ENCODE results near the gene SEC61B. TPM values are rescaled to one million over a fixed set of nuclear protein-coding genes. Genes with fewer than 3 reads are reported as not detected.
A peak's percentile ranks its signal among the peaks of the same experiment; 100 is the strongest.

Gene SEC61B
- total and polyA plus RNA-seq, 10 of the 15 experiments (the other 5 are each of a cell fraction or from before 2014, with no cell fraction given) = 108 to 747 (median 301) TPM

- TF ChIP-seq USF2 (IDR thresholded peaks at IDR 0.05; ENCODE audit: borderline replicate concordance, low read depth, low read length) (no peak), POLR2AphosphoS5 (IDR thresholded peaks at IDR 0.05; ENCODE audit: low read length) (no peak), RB1 (IDR thresholded peaks at IDR 0.05; ENCODE audit: borderline replicate concordance) (peak; percentile 64; the same call in 1 of the 2 replicates), MEF2A (IDR thresholded peaks at IDR 0.05; ENCODE audit: insufficient read depth, low read depth, low read length) (peak; percentile 32; the same call in 1 of the 2 replicates), KAT2A (conservative IDR thresholded peaks at IDR 0.05; ENCODE audit: control insufficient read depth, low read depth, low read length) (no peak), MEF2B (IDR thresholded peaks at IDR 0.05; ENCODE audit: partially characterized antibody, poor library complexity, severe bottlenecking) (peak; percentile 40), ZNF207 (IDR thresholded peaks at IDR 0.05; ENCODE audit: borderline replicate concordance) (no peak), NKRF (conservative IDR thresholded peaks at IDR 0.05) (no peak), RELA (IDR thresholded peaks at IDR 0.05; ENCODE audit: borderline replicate concordance, partially characterized antibody) (peak; percentile 61), PRDM15 (CRISPR knock-in tag; IDR thresholded peaks at IDR 0.05) (no peak), RBBP5 (conservative IDR thresholded peaks at IDR 0.05) (no peak), EED (IDR thresholded peaks at IDR 0.05; ENCODE audit: low read depth) (peak; percentile 98), PAX8 (IDR thresholded peaks at IDR 0.05) (no peak), FOS (IDR thresholded peaks at IDR 0.05; ENCODE audit: borderline replicate concordance, extremely low read depth, insufficient read length) (no peak), EGR1 (IDR thresholded peaks at IDR 0.05; ENCODE audit: borderline replicate concordance in 1 of 2, low read depth in 2 of 2, low read length in 2 of 2) (no peak), SMC3 (IDR thresholded peaks at IDR 0.05; ENCODE audit: borderline replicate concordance, low read length) (peak; percentile 79), STAT3 (IDR thresholded peaks at IDR 0.05; ENCODE audit: low read depth, low read length) (no peak), PBX3 (IDR thresholded peaks at IDR 0.05; ENCODE audit: insufficient replicate concordance, low read depth, low read length) (no peak), JUND (IDR thresholded peaks at IDR 0.05; ENCODE audit: low read depth, low read length) (no peak), MAX (IDR thresholded peaks at IDR 0.05; ENCODE audit: low read depth, low read length) (no peak), DPF2 (IDR thresholded peaks at IDR 0.05) (peak; percentile 51; the same call in 1 of the 2 replicates), ZZZ3 (IDR thresholded peaks at IDR 0.05; ENCODE audit: control insufficient read depth, insufficient read length, low read depth) (no peak)
Measured at GRCh38 chr9:99266255-99267023, 44.4 kb downstream of the SEC61B start (continued).

All from GM12878 (cell line).